ENCODE measurements around the gene CAMKMT.

DNA sequence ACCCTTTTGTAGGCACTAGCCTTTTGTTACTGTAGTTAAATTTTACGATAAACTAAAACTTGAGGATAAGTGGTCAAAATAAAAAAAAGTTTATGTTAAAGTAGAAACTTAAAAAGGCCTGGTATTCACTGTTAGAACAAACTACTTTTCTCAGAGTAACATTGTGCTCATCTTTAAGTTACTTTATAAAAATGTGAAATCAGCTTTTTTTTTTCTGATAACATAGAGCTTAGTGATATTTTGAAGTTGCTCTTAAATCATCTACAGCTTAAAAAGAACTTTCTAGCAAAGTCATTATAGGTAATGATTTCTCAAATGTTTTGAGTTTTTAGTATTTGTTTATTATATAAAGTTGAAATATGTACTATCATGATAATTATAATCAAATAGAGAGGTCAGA lies 125.3 kb downstream of the CAMKMT start:
- TF ChIP-seq, protein P1, sequence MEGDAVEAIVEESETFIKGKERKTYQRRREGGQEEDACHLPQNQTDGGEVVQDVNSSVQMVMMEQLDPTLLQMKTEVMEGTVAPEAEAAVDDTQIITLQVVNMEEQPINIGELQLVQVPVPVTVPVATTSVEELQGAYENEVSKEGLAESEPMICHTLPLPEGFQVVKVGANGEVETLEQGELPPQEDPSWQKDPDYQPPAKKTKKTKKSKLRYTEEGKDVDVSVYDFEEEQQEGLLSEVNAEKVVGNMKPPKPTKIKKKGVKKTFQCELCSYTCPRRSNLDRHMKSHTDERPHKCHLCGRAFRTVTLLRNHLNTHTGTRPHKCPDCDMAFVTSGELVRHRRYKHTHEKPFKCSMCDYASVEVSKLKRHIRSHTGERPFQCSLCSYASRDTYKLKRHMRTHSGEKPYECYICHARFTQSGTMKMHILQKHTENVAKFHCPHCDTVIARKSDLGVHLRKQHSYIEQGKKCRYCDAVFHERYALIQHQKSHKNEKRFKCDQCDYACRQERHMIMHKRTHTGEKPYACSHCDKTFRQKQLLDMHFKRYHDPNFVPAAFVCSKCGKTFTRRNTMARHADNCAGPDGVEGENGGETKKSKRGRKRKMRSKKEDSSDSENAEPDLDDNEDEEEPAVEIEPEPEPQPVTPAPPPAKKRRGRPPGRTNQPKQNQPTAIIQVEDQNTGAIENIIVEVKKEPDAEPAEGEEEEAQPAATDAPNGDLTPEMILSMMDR (IDR thresholded peaks at IDR 0.05), result no peak
- no peak for TF ChIP-seq POLR2A (IDR thresholded peaks at IDR 0.05)

All from Peyer's patch (tissue), 4 donors.